ENCODE results near the gene LNX1.

- TF ChIP-seq, protein P1, sequence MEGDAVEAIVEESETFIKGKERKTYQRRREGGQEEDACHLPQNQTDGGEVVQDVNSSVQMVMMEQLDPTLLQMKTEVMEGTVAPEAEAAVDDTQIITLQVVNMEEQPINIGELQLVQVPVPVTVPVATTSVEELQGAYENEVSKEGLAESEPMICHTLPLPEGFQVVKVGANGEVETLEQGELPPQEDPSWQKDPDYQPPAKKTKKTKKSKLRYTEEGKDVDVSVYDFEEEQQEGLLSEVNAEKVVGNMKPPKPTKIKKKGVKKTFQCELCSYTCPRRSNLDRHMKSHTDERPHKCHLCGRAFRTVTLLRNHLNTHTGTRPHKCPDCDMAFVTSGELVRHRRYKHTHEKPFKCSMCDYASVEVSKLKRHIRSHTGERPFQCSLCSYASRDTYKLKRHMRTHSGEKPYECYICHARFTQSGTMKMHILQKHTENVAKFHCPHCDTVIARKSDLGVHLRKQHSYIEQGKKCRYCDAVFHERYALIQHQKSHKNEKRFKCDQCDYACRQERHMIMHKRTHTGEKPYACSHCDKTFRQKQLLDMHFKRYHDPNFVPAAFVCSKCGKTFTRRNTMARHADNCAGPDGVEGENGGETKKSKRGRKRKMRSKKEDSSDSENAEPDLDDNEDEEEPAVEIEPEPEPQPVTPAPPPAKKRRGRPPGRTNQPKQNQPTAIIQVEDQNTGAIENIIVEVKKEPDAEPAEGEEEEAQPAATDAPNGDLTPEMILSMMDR (IDR thresholded peaks at IDR 0.05), result no peak
- TF ChIP-seq POLR2A (IDR thresholded peaks at IDR 0.05), result no peak
Measured at GRCh38 chr4:53553486-53554210, 37.6 kb downstream of the LNX1 start.
